SK-N-SH (cell line): ENCODE data around the gene CFDP1.

Experiments used
- CTCF ChIP-seq: fragments of 200-600 bp; sonication (generic); IDR thresholded peaks from 2 replicates; pipeline ENCODE4 v1.6.1; 2017; ENCODE audit warnings: antibody characterized with exemption, mild to moderate bottlenecking, moderate library complexity
- EP300 ChIP-seq, 2 experiments: IDR thresholded peaks; 2 replicates each; pipeline versions ENCODE4 v1.4.0 to v1.6.1; 2012; ENCODE audit warnings: borderline replicate concordance in 1 of 2, low read depth in 1 of 2, low read length in 1 of 2
- EZH2phosphoT487 ChIP-seq: fragments of 200-600 bp; sonication (generic); IDR thresholded peaks from 2 replicates; pipeline ENCODE4 v1.6.1; 2017; ENCODE audit warnings: low read depth, mixed run types, mild to moderate bottlenecking, antibody characterized with exemption, moderate library complexity, borderline replicate concordance
- JUND ChIP-seq: IDR thresholded peaks from 2 replicates; pipeline ENCODE4 v1.4.0; 2012
- MXI1 ChIP-seq: IDR thresholded peaks from 2 replicates; pipeline ENCODE4 v1.6.1; 2012; ENCODE audit warnings: mild to moderate bottlenecking, low read depth, low read length, improper control_type of control experiment
- PBX3 ChIP-seq: IDR thresholded peaks from 2 replicates; pipeline ENCODE4; 2012
- POLR2AphosphoS5 ChIP-seq: IDR thresholded peaks from 2 replicates; pipeline ENCODE4 v1.6.1; 2012; ENCODE audit warnings: low read depth, low read length
- RAD21 ChIP-seq: IDR thresholded peaks from 2 replicates; pipeline ENCODE4 v1.6.1; 2012; ENCODE audit warnings: mild to moderate bottlenecking, low read length
- RFX5 ChIP-seq: IDR thresholded peaks from 2 replicates; pipeline ENCODE4 v1.6.1; 2012; ENCODE audit warnings: mild to moderate bottlenecking, improper control_type of control experiment, low read length
- ZBTB33 ChIP-seq: IDR thresholded peaks from 2 replicates; pipeline ENCODE4 v1.4.0; 2012; ENCODE audit warnings: low read depth, borderline replicate concordance

- TF ChIP-seq CTCF (no peak), MXI1 (no peak), EZH2phosphoT487 (no peak), RAD21 (no peak), POLR2AphosphoS5 (no peak), ZBTB33 (no peak), JUND (no peak), RFX5 (no peak), PBX3 (no peak), EP300 (IDR thresholded peaks at IDR 0.05; ENCODE audit: borderline replicate concordance in 1 of 2, low read depth in 1 of 2, low read length in 1 of 2) (no peak)
Measured at GRCh38 chr16:75472908-75473877, 39.9 kb upstream of the CFDP1 start.
